ENCODE measurements around the gene DSC3. TPM values are rescaled to one million over a fixed set of nuclear protein-coding genes. Genes with fewer than 3 reads are reported as not detected.

DSC3 gene
- 0.09 and 0.16 TPM in 2 replicates for total RNA-seq
- long read RNA-seq: 0 reads

DNA sequence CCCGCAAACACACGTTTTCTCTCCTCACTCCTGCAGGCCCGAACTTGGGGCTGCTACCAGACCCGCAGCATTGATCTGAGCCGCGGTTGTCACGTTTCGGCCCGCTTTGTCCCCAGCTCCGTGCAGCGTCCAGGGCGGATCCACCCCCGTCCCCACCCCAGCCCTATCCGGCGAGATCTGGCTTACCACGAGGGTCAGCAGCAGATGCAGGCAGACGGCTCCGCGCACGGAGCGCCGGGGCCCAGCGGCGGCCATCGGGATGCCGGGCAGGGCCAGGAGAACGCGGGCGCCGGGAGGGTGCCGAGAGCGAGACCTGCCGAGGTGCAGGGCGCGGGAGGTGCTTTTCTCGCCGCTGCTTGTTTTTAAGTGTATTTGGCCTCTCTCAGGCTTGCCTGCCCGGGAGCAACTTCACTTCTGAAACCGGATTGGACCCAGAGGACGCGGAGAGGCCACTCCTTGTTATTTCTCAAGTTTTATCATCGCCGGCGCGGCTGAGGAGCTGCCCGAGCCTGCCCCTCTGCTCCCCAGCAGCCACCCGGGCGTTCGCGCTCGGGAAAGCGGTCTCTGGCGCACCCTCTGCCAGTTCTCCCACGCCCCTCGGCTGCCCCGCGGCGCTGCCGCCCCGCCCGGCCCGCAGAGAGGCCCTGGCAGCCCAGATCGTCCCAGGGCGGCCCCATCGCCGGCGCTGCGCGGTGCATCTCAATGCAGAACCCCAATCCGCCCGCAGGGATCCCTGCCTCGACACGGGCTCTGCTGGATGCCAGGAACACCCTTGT, at the start of gene DSC3:
Gene DSC3 (minus strand): TSS at position 337 of the 776 bp plus-strand sequence. CDS start 82 bp downstream, at position 255.
- no peak within 1 kb of the TSS for H3K27ac Mint-ChIP-seq (ENCODE audit: unreplicated experiment)
- peak; percentile 37 for DNase-seq (ENCODE audit: low read depth, low spot score)
- peaks cover 23% of the 10 kb centered on the region for H3K4me1 Mint-ChIP-seq
- TF ChIP-seq, protein P1, sequence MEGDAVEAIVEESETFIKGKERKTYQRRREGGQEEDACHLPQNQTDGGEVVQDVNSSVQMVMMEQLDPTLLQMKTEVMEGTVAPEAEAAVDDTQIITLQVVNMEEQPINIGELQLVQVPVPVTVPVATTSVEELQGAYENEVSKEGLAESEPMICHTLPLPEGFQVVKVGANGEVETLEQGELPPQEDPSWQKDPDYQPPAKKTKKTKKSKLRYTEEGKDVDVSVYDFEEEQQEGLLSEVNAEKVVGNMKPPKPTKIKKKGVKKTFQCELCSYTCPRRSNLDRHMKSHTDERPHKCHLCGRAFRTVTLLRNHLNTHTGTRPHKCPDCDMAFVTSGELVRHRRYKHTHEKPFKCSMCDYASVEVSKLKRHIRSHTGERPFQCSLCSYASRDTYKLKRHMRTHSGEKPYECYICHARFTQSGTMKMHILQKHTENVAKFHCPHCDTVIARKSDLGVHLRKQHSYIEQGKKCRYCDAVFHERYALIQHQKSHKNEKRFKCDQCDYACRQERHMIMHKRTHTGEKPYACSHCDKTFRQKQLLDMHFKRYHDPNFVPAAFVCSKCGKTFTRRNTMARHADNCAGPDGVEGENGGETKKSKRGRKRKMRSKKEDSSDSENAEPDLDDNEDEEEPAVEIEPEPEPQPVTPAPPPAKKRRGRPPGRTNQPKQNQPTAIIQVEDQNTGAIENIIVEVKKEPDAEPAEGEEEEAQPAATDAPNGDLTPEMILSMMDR (conservative IDR thresholded peaks at IDR 0.05): peak; percentile 19
- peaks cover 2% of the 10 kb centered on the region for H3K9me3 Mint-ChIP-seq
- peaks cover 80% of the 10 kb centered on the region for H3K27me3 Mint-ChIP-seq (ENCODE audit: low read depth)
- H3K36me3 Mint-ChIP-seq (ENCODE audit: low read depth): peaks cover 5% of the 10 kb centered on the region
- peak within 1 kb of the TSS; percentile 93 for H3K4me3 Mint-ChIP-seq

DNA sequence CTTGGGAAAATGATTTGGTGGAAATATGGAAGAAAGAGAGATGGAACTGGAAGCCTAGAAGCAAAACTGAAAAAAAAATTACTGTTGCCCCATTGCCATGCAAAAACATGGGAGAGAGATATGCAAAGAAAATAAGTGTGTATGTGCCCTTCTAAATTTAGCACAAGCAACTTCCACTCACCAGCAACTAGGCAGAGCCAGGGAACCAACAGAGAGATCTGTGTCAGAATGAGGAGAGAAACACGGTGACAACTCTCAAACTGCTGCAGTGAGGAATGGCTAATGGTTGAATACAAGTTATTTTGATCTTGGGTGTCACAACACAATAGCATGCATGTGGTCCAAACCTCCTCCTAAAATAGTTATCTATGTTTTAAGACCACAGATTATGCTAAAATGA, 48.8 kb upstream of the DSC3 start:
- no peak overlapping the region for H3K4me3 Mint-ChIP-seq
- no peak for DNase-seq (ENCODE audit: low read depth, low spot score)
- H3K9me3 Mint-ChIP-seq: no peaks in the 10 kb centered on the region
- no peaks in the 10 kb centered on the region for H3K27me3 Mint-ChIP-seq (ENCODE audit: low read depth)
- H3K4me1 Mint-ChIP-seq: no peaks in the 10 kb centered on the region
- no peak overlapping the region for H3K27ac Mint-ChIP-seq (ENCODE audit: unreplicated experiment)
- peaks cover 3% of the 10 kb centered on the region for H3K36me3 Mint-ChIP-seq (ENCODE audit: low read depth)
- TF ChIP-seq, protein P1 (conservative IDR thresholded peaks at IDR 0.05): no peak

DNA sequence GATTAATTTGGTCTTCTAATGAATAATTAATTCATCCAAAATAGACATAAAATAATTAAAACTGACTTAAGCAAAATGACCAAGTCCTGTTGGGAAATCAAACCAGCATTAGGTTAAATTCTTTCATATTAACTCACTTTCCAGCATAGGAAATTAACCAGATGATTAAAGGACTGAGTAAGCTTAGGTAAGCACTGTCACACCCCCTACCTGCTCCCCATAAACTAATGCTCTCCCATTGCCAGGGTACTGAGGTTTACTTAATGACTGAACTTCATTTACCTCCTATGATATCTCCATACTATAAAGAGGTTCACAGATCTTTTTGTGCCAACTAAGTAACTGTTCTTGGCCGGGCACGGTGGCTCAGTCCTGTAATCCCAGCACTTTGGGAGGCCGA, 46.0 kb upstream of the DSC3 start:
- DNase-seq (ENCODE audit: low read depth, low spot score): no peak
- Mint-ChIP-seq H3K4me3 (no peak overlapping the region), H3K27me3 (ENCODE audit: low read depth) (no peaks in the 10 kb centered on the region), H3K36me3 (ENCODE audit: low read depth) (peaks cover 3% of the 10 kb centered on the region), H3K27ac (ENCODE audit: unreplicated experiment) (no peak overlapping the region), H3K9me3 (no peaks in the 10 kb centered on the region), H3K4me1 (no peaks in the 10 kb centered on the region)
- TF ChIP-seq, protein P1 (conservative IDR thresholded peaks at IDR 0.05): no peak

DNA sequence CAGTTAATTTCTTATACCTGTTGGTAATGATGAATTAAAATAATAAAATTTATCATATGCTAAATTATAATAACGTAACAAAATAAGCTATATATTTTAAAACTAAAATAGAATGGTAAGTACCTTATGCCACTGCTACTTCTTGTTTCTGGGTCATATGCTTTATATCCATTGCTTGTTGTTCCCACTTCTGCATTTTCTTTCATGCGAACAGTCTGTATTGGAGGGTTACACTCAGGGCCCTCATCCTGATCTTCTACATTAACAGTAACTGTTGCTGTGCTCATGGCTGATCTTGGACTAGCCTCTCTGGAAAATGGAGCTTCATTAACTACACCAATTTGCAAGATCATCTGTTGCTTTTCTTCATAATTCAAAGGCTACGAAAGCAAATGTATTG, 37.4 kb upstream of the DSC3 start:
- Mint-ChIP-seq H3K27me3 (ENCODE audit: low read depth) (no peaks in the 10 kb centered on the region), H3K4me3 (no peak overlapping the region), H3K36me3 (ENCODE audit: low read depth) (peaks cover 4% of the 10 kb centered on the region), H3K9me3 (no peaks in the 10 kb centered on the region), H3K4me1 (no peaks in the 10 kb centered on the region), H3K27ac (ENCODE audit: unreplicated experiment) (no peak overlapping the region)
- TF ChIP-seq, protein P1 (conservative IDR thresholded peaks at IDR 0.05): no peak
- no peak for DNase-seq (ENCODE audit: low read depth, low spot score)

DNA sequence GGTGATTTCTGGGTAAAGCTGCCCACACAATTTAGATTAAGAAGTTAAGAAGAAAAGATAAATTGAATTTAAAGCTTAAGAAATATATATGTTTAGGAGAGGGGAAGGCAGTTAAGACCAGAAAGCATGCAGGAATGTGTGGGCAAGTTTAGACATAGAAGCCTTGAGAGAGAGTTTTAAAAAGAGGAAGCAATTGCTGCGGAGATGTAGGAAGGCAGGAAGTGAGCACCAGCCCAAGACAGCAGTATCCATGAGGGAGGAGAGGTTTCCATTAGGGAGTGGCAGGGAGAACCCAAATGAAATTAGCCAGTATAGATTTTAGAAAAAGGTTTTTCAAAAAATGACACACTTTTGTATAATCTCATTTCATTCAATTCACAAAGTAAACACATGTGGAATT, 35.3 kb upstream of the DSC3 start:
- no peaks in the 10 kb centered on the region for H3K4me1 Mint-ChIP-seq
- H3K27ac Mint-ChIP-seq (ENCODE audit: unreplicated experiment): no peak overlapping the region
- no peak overlapping the region for H3K4me3 Mint-ChIP-seq
- no peaks in the 10 kb centered on the region for H3K9me3 Mint-ChIP-seq
- TF ChIP-seq, protein P1 (conservative IDR thresholded peaks at IDR 0.05): no peak
- DNase-seq (ENCODE audit: low read depth, low spot score): no peak
- H3K27me3 Mint-ChIP-seq (ENCODE audit: low read depth): no peaks in the 10 kb centered on the region
- H3K36me3 Mint-ChIP-seq (ENCODE audit: low read depth): peaks cover 11% of the 10 kb centered on the region

All from neural crest cell (in vitro differentiated cells).